Lung (tissue), 12 donors: Measurements from ENCODE around the gene FAM114A1. TPM values are rescaled to one million over a fixed set of nuclear protein-coding genes. Genes with fewer than 3 reads are reported as not detected.

ENCODE experiments used
- ATAC-seq: fragments of 200-7000 bp; cut with Tn5 transposase; one replicate; pipeline ENCODE4 v1.9.1; 2020; ENCODE audit warnings: moderate number of reproducible peaks; ENCODE audit not compliant: insufficient read depth, low FRiP score
- DNase-seq, 3 donors: peaks; one replicate each; pipeline ENCODE4 v3.0.0-alpha.2; 2013 to 2017
- H3K27ac ChIP-seq, 2 donors: one replicate each; pipeline ENCODE4 v1.5.1; 2013; ENCODE audit warnings: mild to moderate bottlenecking in 2 of 2, moderate library complexity in 2 of 2, control low read depth in 1 of 2, inconsistent platforms in 1 of 2, low read depth in 1 of 2, low read length in 1 of 2
- H3K27me3 ChIP-seq, 3 donors: one replicate each; pipeline ENCODE4 v1.5.1; 2013; ENCODE audit warnings: low read length in 2 of 3; ENCODE audit not compliant: control insufficient read depth in 3 of 3, insufficient read depth in 3 of 3
- H3K36me3 ChIP-seq, 4 donors: one replicate each; pipeline ENCODE4 v1.5.1; 2013; ENCODE audit warnings: low read length in 4 of 4, mild to moderate bottlenecking in 1 of 4, moderate library complexity in 1 of 4; ENCODE audit not compliant: control insufficient read depth in 4 of 4, insufficient read depth in 4 of 4
- H3K4me1 ChIP-seq, 5 donors: one replicate each; pipeline ENCODE4 v1.5.1; 2013; ENCODE audit warnings: low read length in 5 of 5, mild to moderate bottlenecking in 2 of 5, moderate library complexity in 1 of 5; ENCODE audit not compliant: control insufficient read depth in 5 of 5, insufficient read depth in 5 of 5
- H3K4me3 ChIP-seq: one replicate; pipeline ENCODE4 v1.5.1; 2013; ENCODE audit warnings: mild to moderate bottlenecking, control low read depth, moderate library complexity
- H3K9ac ChIP-seq, 2 donors: one replicate each; pipeline ENCODE4 v1.5.1; 2013; ENCODE audit warnings: low read length in 2 of 2, control low read depth in 1 of 2; ENCODE audit not compliant: insufficient read depth in 1 of 2
- H3K9me3 ChIP-seq, 4 donors: one replicate each; pipeline ENCODE4 v1.5.1; 2013; ENCODE audit warnings: low read length in 3 of 4, mild to moderate bottlenecking in 1 of 4, moderate library complexity in 1 of 4; ENCODE audit not compliant: control insufficient read depth in 4 of 4, insufficient read depth in 3 of 4
- WGBS, 2 donors: extraction: QIAGEN DNeasy Blood & Tissue Kit; methylation state at CpG; one replicate each; pipeline ENCODE4 v1.1.7; 2013; 5-methylcytosine and 5-hydroxymethylcytosine counted together
- polyA plus RNA-seq, 2 donors: library from polyadenylated mRNA; stranded (reverse); fragments of 200-250 nt; gene quantifications; one replicate each; pipeline ENCODE4 v1.2.1, GENCODE V29; 2013
- total RNA-seq, 2 donors: library from RNA; depleted of rRNA in 1 of 2; stranded (reverse); fragments of >200 nt in 1 of 2; gene quantifications; one replicate each; pipeline ENCODE4 v1.2.1, GENCODE V29; 2014 to 2021
- TF ChIP-seq, protein P1 (sequence below): IDR thresholded peaks from 2 replicates; pipeline ENCODE4 v1.5.1; 2012; ENCODE audit warnings: mild to moderate bottlenecking; ENCODE audit errors: control extremely low read depth, extremely low read depth
- donor health status: control.
- donor health status: control.
- donor health status: Bipolar disorder and iron deficiency.
- donor health status: healthy.
- donor health status: DM: yes; HTN: yes; CAD: no.

The FAM114A1 gene
- total and polyA plus RNA-seq, 4 donors: 9.5 to 70.0 (median 36.3) TPM

DNA sequence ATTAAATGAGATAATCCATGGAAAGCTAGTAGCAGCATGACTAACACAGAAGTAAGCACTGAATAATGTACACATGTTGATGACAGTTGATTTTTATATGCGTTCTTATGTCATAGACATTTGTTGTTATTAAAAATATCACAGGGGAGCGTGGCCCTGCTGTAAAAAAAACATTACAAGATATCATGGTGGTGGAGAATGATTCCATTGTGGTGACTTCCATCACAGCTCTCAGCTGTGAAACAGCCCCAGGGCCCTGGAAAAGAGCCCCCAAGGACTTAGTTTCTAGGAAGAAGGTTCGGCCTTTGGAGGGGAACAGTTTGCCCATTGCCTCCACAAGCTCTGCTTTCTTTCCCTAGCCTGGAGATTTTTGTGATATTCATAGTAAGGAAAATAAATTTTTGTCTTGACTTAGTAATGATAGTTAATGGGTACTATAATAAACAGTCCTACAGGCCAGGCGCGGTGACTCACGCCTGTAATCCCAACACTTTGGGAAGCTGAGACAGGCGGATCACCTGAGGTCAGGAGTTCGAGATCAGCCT is 49.9 kb downstream of the FAM114A1 start:
- DNase-seq (no peak), ATAC-seq (no peak)
- Histone ChIP-seq H3K9ac (no peak overlapping the region), H3K9me3 (no peaks in the 10 kb centered on the region), H3K27me3 (no peaks in the 10 kb centered on the region), H3K4me1 (no peaks in the 10 kb centered on the region), H3K4me3 (no peak overlapping the region), H3K27ac (no peak overlapping the region), H3K36me3 (peaks cover 20 to 47% (median 34%) of the 10 kb centered on the region in 4 donors)
- 85 to 86% methylated on average over 8 of the region's 8 CpGs for WGBS, 2 donors
- TF ChIP-seq, protein P1, sequence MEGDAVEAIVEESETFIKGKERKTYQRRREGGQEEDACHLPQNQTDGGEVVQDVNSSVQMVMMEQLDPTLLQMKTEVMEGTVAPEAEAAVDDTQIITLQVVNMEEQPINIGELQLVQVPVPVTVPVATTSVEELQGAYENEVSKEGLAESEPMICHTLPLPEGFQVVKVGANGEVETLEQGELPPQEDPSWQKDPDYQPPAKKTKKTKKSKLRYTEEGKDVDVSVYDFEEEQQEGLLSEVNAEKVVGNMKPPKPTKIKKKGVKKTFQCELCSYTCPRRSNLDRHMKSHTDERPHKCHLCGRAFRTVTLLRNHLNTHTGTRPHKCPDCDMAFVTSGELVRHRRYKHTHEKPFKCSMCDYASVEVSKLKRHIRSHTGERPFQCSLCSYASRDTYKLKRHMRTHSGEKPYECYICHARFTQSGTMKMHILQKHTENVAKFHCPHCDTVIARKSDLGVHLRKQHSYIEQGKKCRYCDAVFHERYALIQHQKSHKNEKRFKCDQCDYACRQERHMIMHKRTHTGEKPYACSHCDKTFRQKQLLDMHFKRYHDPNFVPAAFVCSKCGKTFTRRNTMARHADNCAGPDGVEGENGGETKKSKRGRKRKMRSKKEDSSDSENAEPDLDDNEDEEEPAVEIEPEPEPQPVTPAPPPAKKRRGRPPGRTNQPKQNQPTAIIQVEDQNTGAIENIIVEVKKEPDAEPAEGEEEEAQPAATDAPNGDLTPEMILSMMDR: no peak

DNA sequence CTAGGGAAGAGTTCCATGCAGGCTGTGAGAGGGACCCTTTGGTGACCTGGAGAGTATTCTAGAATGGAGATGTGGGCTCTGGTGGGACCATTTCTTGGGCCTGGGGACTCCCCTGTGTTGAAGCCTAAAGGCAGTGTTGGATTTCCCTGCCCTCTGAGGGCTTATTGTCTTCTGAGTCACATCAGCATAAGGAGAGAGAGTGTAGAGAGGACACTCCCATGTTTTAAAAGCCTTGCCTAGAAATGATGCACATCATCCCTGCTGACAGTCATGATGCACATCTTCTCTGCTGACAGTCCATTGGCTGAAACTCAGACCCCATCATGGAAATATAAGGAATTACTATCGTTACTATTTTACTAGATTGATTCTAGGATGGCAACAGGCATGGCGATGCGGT is 51.9 kb downstream of the FAM114A1 start:
- Histone ChIP-seq H3K9me3 (no peaks in the 10 kb centered on the region), H3K36me3 (peaks cover 20 to 51% (median 36%) of the 10 kb centered on the region in 4 donors), H3K9ac (no peak overlapping the region), H3K27ac (no peak overlapping the region), H3K4me1 (no peaks in the 10 kb centered on the region), H3K4me3 (no peak overlapping the region), H3K27me3 (no peaks in the 10 kb centered on the region)
- WGBS, 2 donors: 96 to 99% methylated on average over 3 of the region's 3 CpGs
- no peak for DNase-seq
- no peak for ATAC-seq
- TF ChIP-seq, protein P1: no peak

DNA sequence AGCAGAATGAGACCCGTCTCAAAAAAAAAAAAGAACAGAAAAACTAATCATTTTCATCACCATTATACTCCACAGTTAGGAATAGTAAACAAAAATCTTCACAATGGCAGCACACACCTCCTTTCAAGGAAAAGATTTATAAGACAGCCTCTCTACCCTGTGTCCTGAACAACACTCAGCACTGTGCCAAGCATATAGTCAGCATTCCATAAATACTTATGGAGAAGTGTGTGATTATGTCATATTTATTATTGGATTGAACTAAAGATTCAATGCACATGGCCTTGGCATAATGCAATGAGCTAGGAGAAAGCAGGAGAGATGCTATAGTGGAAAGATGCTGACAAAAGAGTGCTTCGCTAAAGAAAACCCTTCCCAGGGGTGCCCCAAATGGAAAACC is 52.6 kb downstream of the FAM114A1 start:
- Histone ChIP-seq H3K4me1 (no peaks in the 10 kb centered on the region), H3K9ac (no peak overlapping the region), H3K9me3 (no peaks in the 10 kb centered on the region), H3K27me3 (no peaks in the 10 kb centered on the region), H3K27ac (no peak overlapping the region), H3K36me3 (peaks cover 15 to 48% (median 31%) of the 10 kb centered on the region in 4 donors), H3K4me3 (no peak overlapping the region)
- WGBS, 2 donors: 88 to 94% methylated on average over 2 of the region's 2 CpGs
- ATAC-seq (no peak), DNase-seq (no peak)
- TF ChIP-seq, protein P1: no peak

DNA sequence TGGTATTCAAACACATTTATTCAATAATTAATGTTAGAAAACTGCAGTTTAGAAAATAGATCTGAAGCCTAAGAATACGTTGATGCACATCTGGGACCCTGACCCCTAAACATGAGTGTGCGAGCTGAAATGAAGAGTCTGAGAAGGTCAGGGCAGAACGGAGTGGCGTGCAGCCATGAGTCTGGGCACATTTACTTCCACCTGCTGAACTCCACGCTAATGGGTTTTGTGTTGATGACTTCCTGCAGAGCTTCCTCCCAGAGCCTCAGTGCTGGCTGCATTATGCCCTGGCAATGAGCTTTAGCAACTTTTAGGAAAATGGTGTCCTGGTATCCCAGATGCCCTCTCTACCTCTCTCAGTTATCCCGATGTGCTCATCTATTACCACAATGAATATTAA is 53.1 kb downstream of the FAM114A1 start:
- H3K27ac ChIP-seq: no peak overlapping the region
- TF ChIP-seq, protein P1: no peak
- H3K36me3 ChIP-seq: peaks cover 12 to 44% (median 27%) of the 10 kb centered on the region in 4 donors
- no peaks in the 10 kb centered on the region for H3K9me3 ChIP-seq
- ATAC-seq (no peak), DNase-seq (no peak)
- no peaks in the 10 kb centered on the region for H3K27me3 ChIP-seq
- WGBS, 2 donors: 29 to 68% methylated on average over 6 of the region's 6 CpGs
- no peak overlapping the region for H3K9ac ChIP-seq
- no peak overlapping the region for H3K4me3 ChIP-seq
- no peaks in the 10 kb centered on the region for H3K4me1 ChIP-seq
